HS-27A (cell line): ENCODE results near the gene ARHGAP44.

Source experiments
- DNase-seq: peaks from one replicate; pipeline ENCODE4 v3.0.0-alpha.2; 2012; ENCODE audit warnings: low read depth, missing footprints

Gene ARHGAP44

GRCh38 chr17:12994341-12995074, 205.2 kb downstream of the ARHGAP44 start:
- DNase-seq: no peak

- no peak for DNase-seq
These were observed 206.0 kb downstream of the ARHGAP44 start for GRCh38 chr17:12995106-12995895.

- DNase-seq: no peak
These were observed 206.6 kb downstream of the ARHGAP44 start for GRCh38 chr17:12995896-12996295.

GRCh38 chr17:12996357-12996756, 207.1 kb downstream of the ARHGAP44 start:
- no peak for DNase-seq

GRCh38 chr17:12996941-12997340, 207.6 kb downstream of the ARHGAP44 start:
- DNase-seq: no peak

- DNase-seq: no peak
These were observed 209.2 kb downstream of the ARHGAP44 start for GRCh38 chr17:12998461-12998860.

- no peak for DNase-seq
These were observed 209.6 kb downstream of the ARHGAP44 start for GRCh38 chr17:12998874-12999273.

- DNase-seq: no peak
These were observed 211.3 kb downstream of the ARHGAP44 start for GRCh38 chr17:13000561-13000960.

GRCh38 chr17:13001991-13002615, 212.8 kb downstream of the ARHGAP44 start:
- no peak for DNase-seq

GRCh38 chr17:13002761-13003453, 213.6 kb downstream of the ARHGAP44 start:
- peak; percentile 17 for DNase-seq

- no peak for DNase-seq
These were observed 214.2 kb downstream of the ARHGAP44 start for GRCh38 chr17:13003454-13003851.

- no peak for DNase-seq
These were observed 214.6 kb downstream of the ARHGAP44 start for GRCh38 chr17:13003927-13004326.

- DNase-seq: no peak
These were observed 215.0 kb downstream of the ARHGAP44 start for GRCh38 chr17:13004336-13004735.

- DNase-seq: no peak
These were observed 216.2 kb downstream of the ARHGAP44 start for GRCh38 chr17:13005530-13005929.

- DNase-seq: no peak
These were observed 219.2 kb downstream of the ARHGAP44 start for GRCh38 chr17:13008461-13008860.

- DNase-seq: no peak
These were observed 221.7 kb downstream of the ARHGAP44 start for GRCh38 chr17:13010959-13011358.

- DNase-seq: no peak
These were observed 225.5 kb downstream of the ARHGAP44 start for GRCh38 chr17:13014801-13015200.

GRCh38 chr17:13016881-13017654, 227.8 kb downstream of the ARHGAP44 start:
- no peak for DNase-seq

GRCh38 chr17:13017655-13018459, 228.6 kb downstream of the ARHGAP44 start, which contains the start of gene ELAC2:
Gene ELAC2 (minus strand): TSS chr17:13018027. CDS start chr17:13017947, 80 bp downstream.
- DNase-seq: peak; percentile 98

- DNase-seq: no peak
These were observed 234.7 kb downstream of the ARHGAP44 start for GRCh38 chr17:13024016-13024415.
